ENCODE results near the gene SUFU.
"Not testable (repeated sequence)": the region's sequence is repeated elsewhere in the genome, so short reads cannot be mapped to it uniquely, and the experiment has no call there.

The SUFU gene

DNA sequence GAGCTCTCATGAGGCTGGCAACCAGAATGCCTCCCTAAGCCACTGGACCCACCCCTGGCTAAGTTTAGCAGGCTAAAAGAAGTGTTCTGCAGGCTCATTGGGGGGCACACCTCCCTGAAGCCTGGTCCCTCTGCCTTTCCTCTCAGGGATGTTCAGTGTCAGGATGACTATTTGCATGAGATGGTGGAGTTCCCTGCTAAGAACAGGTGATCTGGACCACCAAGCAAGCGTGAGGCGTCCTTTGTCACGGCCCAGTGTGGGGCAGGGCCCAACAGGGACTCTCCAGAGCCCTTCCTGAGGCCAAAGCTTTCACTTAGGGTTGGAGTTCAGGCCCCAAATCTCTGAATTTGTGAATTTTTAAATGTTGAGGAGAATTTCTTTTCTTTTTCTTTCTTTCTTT is 12.0 kb downstream of the SUFU start:
- Mint-ChIP-seq H3K9me3 (no peaks in the 10 kb centered on the region), H3K4me3 (no peak overlapping the region), H3K36me3 (ENCODE audit: low read depth) (peaks cover 8% of the 10 kb centered on the region), H3K27ac (no peak overlapping the region), H3K4me1 (peaks cover 8% of the 10 kb centered on the region), H3K27me3 (no peaks in the 10 kb centered on the region)
- DNase-seq (no peak), ATAC-seq (no peak)

DNA sequence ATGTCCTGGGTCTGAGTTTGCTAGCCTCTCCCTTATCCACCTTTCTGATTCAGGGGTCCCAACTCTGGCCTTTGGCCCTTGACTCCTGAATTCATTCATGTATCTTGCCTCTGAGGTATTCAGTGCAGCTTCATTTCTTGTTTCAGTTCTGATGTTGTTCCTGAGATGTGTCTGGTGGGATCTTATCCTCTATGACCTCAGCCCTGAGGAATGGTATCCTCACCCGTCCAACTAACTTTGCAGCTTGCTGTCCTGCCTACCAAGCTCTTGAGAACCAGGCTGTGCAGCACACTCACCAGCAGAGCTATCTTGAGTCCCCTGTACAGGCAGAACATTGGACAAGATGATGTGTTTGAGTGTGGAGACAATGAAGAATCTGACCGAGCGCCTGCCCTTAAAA is 13.8 kb downstream of the SUFU start:
- no peak overlapping the region for H3K27ac Mint-ChIP-seq
- H3K9me3 Mint-ChIP-seq: no peaks in the 10 kb centered on the region
- no peaks in the 10 kb centered on the region for H3K4me1 Mint-ChIP-seq
- H3K36me3 Mint-ChIP-seq (ENCODE audit: low read depth): peaks cover 4% of the 10 kb centered on the region
- DNase-seq: no peak
- H3K4me3 Mint-ChIP-seq: no peak overlapping the region
- no peak for ATAC-seq
- no peaks in the 10 kb centered on the region for H3K27me3 Mint-ChIP-seq

DNA sequence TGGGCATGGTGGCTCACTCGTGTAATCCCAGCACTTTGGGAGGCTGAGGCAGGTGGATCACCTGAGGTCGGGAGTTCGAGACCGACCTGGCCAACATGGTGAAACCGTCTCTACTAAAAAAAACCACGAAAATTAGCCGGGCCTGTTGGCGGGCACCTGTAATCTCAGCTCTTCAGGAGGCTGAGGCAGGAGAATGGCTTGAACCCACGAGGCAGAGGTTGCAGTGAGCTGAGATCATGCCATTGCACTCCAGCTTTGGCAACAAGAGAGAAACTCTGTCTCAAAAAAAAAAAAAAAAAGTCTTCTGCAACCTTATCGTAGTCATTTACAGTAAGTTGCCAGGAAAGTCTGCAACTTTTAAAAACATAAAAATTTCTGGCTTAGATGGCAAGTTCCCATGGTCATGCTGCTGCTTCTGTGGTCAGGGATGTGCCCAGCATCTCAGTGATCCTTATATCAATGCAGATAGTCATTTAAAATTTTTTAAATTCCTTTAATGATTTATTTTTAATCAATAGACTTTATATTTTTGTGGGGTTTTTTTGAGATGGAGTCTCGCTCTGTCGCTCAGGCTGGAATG is 15.6 kb downstream of the SUFU start:
- H3K27ac Mint-ChIP-seq: no peak overlapping the region
- H3K27me3 Mint-ChIP-seq: no peaks in the 10 kb centered on the region
- ATAC-seq (no peak), DNase-seq (no peak)
- H3K36me3 Mint-ChIP-seq (ENCODE audit: low read depth): peaks cover 4% of the 10 kb centered on the region
- H3K4me3 Mint-ChIP-seq: no peak overlapping the region
- no peaks in the 10 kb centered on the region for H3K9me3 Mint-ChIP-seq
- H3K4me1 Mint-ChIP-seq: peaks cover 2% of the 10 kb centered on the region

DNA sequence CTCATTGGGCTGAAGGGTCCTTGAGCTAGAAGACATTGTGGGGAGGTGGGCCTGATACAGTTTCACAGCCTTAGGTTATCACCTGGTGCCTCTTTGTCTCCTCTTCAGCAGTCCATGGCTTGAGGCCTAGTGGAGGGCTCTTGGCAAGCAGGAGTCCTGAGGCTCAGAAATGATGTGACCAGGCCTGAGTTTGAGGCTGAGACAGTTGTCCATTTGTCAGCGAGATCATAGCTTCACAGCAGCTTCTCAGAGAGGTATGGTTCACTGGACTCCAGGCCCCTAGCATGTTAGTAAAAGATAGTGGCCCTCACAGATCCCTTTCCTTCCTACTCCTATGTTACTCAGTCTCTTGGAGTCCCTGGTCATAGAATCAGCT is 19.1 kb downstream of the SUFU start:
- H3K9me3 Mint-ChIP-seq: no peaks in the 10 kb centered on the region
- H3K4me3 Mint-ChIP-seq: no peak overlapping the region
- ATAC-seq: no peak
- H3K27me3 Mint-ChIP-seq: no peaks in the 10 kb centered on the region
- H3K4me1 Mint-ChIP-seq: peaks cover 2% of the 10 kb centered on the region
- peaks cover 5% of the 10 kb centered on the region for H3K36me3 Mint-ChIP-seq (ENCODE audit: low read depth)
- no peak for DNase-seq
- H3K27ac Mint-ChIP-seq: no peak overlapping the region

DNA sequence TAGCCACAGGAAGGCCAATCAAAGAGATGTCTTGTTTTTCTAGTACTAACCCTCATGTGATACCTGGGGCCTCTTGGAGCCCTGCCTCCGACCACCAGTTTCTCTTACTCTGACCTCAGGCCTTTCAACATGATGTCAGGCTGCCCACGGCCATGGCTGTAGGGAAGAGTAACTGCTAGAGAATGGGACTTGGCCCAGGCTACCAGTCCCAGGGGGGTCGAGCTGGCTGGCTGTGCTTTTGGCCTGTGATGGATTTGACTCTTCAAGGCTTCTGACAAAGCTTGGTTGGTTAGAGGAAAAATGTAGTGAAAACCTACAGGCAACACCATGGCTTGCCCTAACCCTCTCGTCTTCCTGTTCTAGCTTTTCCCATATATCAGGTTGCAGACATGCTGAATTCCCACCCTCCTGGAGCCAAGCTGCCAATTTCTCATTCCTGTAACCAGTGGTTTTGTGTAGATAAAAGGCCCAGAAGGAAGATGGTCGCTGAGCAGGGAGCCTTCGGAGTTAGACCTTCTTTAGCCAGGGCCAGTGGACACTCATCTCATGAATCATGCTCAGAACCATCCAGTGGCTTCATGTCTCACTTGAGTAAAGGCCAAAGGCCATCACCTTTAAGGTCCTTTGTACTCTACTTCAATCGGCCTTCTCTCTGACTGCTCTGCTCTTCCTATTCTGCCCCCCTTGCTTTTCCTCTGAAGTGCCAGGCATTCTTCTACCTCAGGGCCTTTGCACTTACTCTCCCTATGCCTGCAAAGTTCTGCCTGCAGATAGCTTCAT is 19.7 kb downstream of the SUFU start:
- peaks cover 5% of the 10 kb centered on the region for H3K36me3 Mint-ChIP-seq (ENCODE audit: low read depth)
- no peak overlapping the region for H3K4me3 Mint-ChIP-seq
- DNase-seq: no peak
- H3K4me1 Mint-ChIP-seq: peaks cover 2% of the 10 kb centered on the region
- H3K27ac Mint-ChIP-seq: no peak overlapping the region
- H3K9me3 Mint-ChIP-seq: no peaks in the 10 kb centered on the region
- no peak for ATAC-seq
- no peaks in the 10 kb centered on the region for H3K27me3 Mint-ChIP-seq

DNA sequence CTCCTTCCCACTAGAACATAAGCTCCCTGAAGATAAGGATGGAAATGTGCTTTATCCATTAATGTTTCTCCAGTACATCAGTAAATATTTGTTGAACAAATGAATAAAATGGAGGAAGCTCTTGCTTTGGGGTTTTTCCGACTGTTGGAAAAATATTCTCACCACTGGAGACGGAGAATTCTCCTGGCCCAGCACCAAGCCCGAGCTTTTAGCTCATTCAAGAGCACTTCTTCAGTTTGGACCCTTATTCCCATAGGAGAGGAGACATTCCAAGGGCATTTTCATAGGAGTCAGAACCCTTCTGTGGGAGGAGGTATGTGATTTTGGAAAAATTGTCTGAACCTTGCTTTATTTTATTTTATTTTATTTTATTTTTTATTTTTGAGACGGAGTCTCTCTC is 21.0 kb downstream of the SUFU start:
- H3K9me3 Mint-ChIP-seq: no peaks in the 10 kb centered on the region
- no peak for DNase-seq
- ATAC-seq: no peak
- H3K4me1 Mint-ChIP-seq: peaks cover 2% of the 10 kb centered on the region
- peaks cover 5% of the 10 kb centered on the region for H3K36me3 Mint-ChIP-seq (ENCODE audit: low read depth)
- no peaks in the 10 kb centered on the region for H3K27me3 Mint-ChIP-seq
- H3K4me3 Mint-ChIP-seq: no peak overlapping the region
- no peak overlapping the region for H3K27ac Mint-ChIP-seq

DNA sequence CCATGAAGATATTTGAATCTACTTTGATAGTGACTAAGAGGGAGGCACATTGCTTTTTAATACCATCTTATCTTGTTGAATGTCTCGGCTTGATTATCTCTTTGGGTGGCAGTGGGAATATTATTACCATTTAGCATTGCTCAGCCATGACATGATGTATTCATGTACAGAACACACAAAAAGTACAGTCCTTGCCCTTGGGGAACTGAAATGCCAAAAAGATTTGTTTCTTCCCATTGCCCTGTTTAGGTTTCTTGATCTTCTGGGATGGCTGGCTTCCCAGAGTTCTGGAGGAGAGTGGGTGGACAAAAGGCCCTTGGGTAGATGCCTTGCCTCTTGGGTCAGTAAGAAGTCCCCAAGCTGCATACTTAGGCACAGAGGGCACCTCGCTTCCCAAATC is 23.8 kb downstream of the SUFU start:
- DNase-seq (no peak), ATAC-seq (no peak)
- Mint-ChIP-seq H3K4me3 (no peak overlapping the region), H3K36me3 (ENCODE audit: low read depth) (peaks cover 3% of the 10 kb centered on the region), H3K4me1 (peaks cover 2% of the 10 kb centered on the region), H3K27me3 (no peaks in the 10 kb centered on the region), H3K9me3 (no peaks in the 10 kb centered on the region), H3K27ac (no peak overlapping the region)

DNA sequence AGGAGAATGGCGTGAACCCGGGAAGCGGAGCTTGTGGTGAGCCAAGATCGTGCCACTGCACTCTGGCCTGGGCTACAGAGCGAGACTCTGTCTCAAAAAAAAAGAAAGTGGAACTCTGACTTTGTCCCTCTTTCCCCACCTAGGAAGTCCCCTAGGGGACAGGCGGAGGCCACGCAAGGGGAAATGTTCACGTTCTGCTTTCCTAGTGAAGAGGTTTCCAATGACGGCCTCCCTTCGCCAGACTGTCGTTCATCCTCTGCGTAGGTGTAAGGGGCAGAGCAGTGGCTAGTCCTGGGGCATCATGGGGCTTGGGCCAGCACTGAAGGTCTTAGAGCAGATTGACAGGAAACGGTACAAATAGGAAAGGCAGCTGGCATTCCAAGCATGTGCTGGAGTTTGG is 30.6 kb downstream of the SUFU start:
- DNase-seq (no peak), ATAC-seq (no peak)
- no peaks in the 10 kb centered on the region for H3K9me3 Mint-ChIP-seq
- no peaks in the 10 kb centered on the region for H3K36me3 Mint-ChIP-seq (ENCODE audit: low read depth)
- no peaks in the 10 kb centered on the region for H3K27me3 Mint-ChIP-seq
- H3K4me1 Mint-ChIP-seq: peaks cover 4% of the 10 kb centered on the region
- H3K27ac Mint-ChIP-seq: no peak overlapping the region
- H3K4me3 Mint-ChIP-seq: no peak overlapping the region

DNA sequence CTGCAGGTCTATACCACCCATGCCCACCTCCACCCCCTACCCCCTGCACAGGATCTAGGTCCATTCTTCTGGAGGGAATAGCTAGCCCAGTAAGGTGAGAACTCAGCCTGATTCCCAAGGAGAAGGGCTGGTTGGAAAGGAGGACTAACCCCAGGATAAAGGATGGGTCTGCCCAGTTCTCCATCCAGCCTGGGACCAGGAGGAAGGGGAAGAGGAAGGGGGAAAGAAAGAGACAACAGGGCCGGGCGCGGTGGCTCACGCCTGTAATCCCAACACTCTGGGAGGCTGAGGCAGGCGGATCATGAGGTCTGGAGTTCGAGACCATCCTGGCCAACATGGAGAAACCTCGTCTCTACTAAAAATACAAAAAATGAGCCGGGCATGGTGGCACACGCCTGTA is 31.2 kb downstream of the SUFU start:
- H3K9me3 Mint-ChIP-seq; H3K27ac Mint-ChIP-seq; H3K36me3 Mint-ChIP-seq (ENCODE audit: low read depth); H3K4me1 Mint-ChIP-seq; DNase-seq; H3K27me3 Mint-ChIP-seq; ATAC-seq; H3K4me3 Mint-ChIP-seq: not testable (repeated sequence)

DNA sequence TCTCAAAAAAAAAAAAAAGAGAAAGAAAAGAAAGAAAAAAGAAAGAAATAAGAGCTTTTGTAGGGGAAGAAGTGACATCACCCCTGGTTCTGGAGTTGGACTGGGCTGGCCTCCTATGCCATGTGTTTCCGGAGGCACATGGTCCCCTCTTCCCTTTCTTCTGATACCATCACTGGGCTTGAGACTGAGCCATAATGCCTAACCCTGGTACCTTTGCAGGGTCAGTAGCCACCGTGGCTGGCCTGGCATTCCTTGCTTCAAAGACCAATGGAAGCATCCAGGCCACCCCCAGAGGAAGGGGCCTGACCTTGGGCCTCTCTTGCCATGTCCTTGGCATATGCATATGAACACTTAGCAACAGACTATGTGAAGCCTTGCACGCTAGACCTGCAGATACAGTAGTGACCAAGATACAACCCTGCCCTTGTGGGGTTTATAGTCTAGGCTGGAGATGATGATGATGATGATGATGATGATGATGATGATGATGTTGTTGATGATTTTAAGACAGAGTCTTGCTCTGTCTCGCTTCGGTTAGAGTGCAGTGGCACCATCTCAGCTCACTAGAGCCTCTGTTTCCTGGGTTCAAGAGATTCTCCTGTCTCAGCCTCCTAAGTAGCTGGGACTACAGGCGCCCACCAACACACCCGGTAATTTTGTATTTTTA is 31.8 kb downstream of the SUFU start:
- Mint-ChIP-seq H3K27me3 (no peaks in the 10 kb centered on the region), H3K4me3 (no peak overlapping the region), H3K36me3 (ENCODE audit: low read depth) (no peaks in the 10 kb centered on the region), H3K27ac (no peak overlapping the region), H3K9me3 (no peaks in the 10 kb centered on the region), H3K4me1 (peaks cover 7% of the 10 kb centered on the region)
- no peak for DNase-seq
- ATAC-seq: no peak

DNA sequence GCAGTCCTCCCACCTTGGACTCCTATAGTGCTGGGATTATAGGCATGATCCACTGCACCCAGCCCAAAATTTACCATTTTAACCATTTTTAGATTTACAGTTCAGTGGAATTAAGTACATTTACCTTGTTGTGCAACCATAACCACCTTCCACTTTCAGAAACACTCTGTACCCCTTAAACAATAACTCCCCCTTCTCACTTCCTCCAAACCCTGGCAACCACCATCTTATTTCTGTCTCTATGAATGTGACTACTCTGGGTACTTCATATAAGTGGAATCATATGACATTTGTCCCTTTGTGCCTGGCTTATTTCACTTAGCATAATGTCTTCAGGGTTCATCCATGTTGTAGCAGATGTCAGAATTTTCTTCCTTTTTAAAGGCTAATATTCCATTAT is 33.6 kb downstream of the SUFU start:
- Mint-ChIP-seq H3K27ac (no peak overlapping the region), H3K9me3 (no peaks in the 10 kb centered on the region), H3K36me3 (ENCODE audit: low read depth) (no peaks in the 10 kb centered on the region), H3K27me3 (no peaks in the 10 kb centered on the region), H3K4me1 (peaks cover 10% of the 10 kb centered on the region), H3K4me3 (no peak overlapping the region)
- ATAC-seq: no peak
- DNase-seq: no peak

DNA sequence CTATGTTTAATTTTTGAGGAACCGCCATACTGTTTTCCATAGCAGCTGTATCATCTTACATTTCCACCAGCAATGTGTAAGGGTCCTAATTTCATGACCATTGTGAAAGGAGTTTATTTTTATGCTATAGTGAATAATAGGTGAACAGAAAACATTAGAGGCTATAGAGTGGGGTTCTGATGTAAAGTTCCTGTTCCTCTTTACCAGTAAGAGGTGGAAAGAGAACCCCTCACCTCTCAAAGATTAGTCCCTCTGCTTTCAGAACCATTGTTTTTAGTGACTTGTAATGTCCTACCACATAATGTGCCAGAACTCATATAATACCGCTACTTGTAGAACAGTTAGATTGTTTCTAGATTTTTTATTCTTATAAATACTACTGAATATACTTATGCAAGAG is 34.2 kb downstream of the SUFU start:
- H3K27ac Mint-ChIP-seq: no peak overlapping the region
- no peaks in the 10 kb centered on the region for H3K27me3 Mint-ChIP-seq
- H3K36me3 Mint-ChIP-seq (ENCODE audit: low read depth): no peaks in the 10 kb centered on the region
- DNase-seq (no peak), ATAC-seq (no peak)
- H3K9me3 Mint-ChIP-seq: no peaks in the 10 kb centered on the region
- no peak overlapping the region for H3K4me3 Mint-ChIP-seq
- peaks cover 15% of the 10 kb centered on the region for H3K4me1 Mint-ChIP-seq

DNA sequence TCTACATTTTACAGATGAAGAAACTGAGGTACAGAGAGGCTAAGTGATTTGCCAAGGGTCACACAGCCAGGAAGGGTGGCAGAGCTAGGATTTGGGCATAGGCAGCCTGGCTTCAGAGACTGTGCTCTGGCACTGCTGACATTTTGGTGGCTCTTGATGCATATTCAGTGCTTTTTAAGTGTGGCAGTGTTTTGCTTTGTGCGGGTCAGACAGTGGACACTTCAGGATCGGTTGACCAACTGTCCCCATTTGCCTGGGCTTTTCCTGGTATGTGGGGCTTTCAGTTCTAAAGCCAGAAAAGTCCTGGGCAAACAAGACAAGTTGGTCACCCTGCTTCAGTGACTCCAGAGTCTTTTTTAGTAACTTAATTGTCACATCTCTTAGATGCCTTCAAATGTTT is 35.0 kb downstream of the SUFU start:
- Mint-ChIP-seq H3K4me1 (peaks cover 17% of the 10 kb centered on the region), H3K9me3 (no peaks in the 10 kb centered on the region), H3K36me3 (ENCODE audit: low read depth) (no peaks in the 10 kb centered on the region), H3K4me3 (no peak overlapping the region), H3K27me3 (no peaks in the 10 kb centered on the region), H3K27ac (no peak overlapping the region)
- ATAC-seq: no peak
- no peak for DNase-seq

DNA sequence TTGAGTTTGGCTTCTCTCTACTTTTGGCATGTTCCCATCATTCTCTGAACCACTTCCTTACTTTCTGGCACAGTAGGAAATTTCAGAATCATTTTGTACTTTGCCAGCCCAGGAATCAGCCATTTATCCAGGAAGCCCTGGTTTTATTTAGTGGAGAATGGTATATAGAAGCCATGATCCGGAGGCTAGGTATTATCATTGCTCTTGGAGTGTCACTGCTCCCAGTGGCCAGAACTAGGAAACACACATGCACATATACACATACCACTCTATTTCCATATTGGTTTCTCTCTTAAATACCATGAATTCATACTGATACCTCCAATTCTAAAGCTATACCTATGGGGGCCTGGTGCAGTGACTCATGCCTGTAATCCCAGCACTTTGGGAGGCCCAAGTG is 36.3 kb downstream of the SUFU start:
- Mint-ChIP-seq H3K27ac (no peak overlapping the region), H3K36me3 (ENCODE audit: low read depth) (no peaks in the 10 kb centered on the region), H3K27me3 (no peaks in the 10 kb centered on the region), H3K4me1 (peaks cover 17% of the 10 kb centered on the region), H3K9me3 (no peaks in the 10 kb centered on the region), H3K4me3 (no peak overlapping the region)
- DNase-seq (peak; percentile 5), ATAC-seq (peak; percentile 97)

DNA sequence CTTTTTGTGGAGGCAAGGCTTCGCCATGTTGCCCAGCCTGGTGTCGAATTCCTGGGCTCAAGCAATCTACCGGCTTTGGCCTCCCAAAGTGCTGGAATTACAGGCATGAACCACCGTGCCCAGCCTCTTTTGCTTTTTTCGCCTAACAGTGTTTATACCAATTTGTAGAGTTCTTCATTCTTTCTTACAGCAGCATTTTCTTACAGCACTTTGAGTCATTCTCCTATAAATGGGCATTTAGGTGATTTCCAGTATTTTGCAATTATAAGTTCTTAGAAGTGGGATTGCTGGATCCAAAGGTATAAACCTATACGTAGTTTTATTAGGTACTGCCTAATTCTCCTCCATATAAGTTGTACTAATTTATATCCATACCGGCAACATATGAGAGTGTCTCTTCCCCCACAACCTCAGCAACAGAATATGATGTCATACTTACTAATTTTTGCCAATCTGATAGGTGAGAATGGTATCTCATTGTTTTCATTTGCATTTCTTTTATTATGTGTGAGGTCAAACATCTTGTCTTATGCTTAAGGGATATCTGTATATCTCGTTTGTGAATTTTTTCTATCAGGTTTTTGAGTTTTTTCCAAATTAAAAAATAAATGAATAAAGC is 39.1 kb downstream of the SUFU start:
- ATAC-seq (peak; percentile 37), DNase-seq (no peak)
- no peaks in the 10 kb centered on the region for H3K9me3 Mint-ChIP-seq
- H3K36me3 Mint-ChIP-seq (ENCODE audit: low read depth): no peaks in the 10 kb centered on the region
- no peaks in the 10 kb centered on the region for H3K27me3 Mint-ChIP-seq
- peak overlapping the region; percentile 13 for H3K27ac Mint-ChIP-seq
- H3K4me3 Mint-ChIP-seq: no peak overlapping the region
- peaks cover 13% of the 10 kb centered on the region for H3K4me1 Mint-ChIP-seq

Measured in activated naive CD8-positive, alpha-beta T cell treated with anti-CD3 and anti-CD28 coated beads, Interleukin-2, amount 50 U/mL, for 24 hours (primary cell).